Stimulated activated CD8-positive, alpha-beta memory T cell treated with anti-CD3 and anti-CD28 coated beads, Interleukin-15, amount 100 ng/mL, for 24 hours (primary cell): ENCODE data around the gene ADGRB3.

Source experiments
- DNase-seq: peaks from one replicate; pipeline ENCODE4 v3.0.0-alpha.2; 2020; ENCODE audit warnings: low read depth

ADGRB3 gene

DNA sequence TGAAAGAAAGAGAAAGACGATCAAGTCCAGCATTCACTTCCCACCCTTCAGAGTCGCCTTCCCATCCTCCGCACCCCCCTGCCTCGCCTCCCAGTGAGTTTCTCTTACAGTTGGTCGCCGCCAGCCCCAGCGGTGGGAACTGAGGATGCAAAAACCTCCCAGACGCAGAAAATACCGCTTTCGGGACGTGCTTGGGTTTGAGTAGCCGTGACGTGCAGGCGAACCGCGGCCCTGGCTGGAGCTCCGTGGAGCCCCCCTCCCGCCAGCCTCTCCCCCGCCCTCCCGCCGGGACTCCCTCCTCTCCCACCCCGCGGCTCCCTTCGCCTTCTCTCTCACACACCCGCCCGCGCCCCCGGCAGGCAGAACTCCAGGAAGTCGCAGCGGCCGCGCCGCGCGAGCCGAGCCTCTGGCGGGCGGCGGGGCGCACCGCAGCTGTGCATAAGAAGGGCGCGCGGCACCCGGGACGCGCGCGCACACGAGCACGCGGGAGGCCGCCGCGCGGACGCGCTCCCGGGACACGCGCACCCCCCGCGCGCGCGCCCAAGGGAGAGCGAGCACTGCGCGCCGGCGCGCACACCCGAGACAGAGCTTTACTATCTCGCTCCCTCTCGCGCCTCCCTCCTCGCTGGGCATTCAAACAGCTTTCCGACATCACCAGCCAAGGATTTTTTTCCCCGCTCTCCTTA is at the start of gene ADGRB3:
Gene ADGRB3, plus strand, starts transcription at position 557 of the 686 bp plus-strand sequence. CDS start 3,394 bp downstream, outside the sequence.
- no peak for DNase-seq

DNA sequence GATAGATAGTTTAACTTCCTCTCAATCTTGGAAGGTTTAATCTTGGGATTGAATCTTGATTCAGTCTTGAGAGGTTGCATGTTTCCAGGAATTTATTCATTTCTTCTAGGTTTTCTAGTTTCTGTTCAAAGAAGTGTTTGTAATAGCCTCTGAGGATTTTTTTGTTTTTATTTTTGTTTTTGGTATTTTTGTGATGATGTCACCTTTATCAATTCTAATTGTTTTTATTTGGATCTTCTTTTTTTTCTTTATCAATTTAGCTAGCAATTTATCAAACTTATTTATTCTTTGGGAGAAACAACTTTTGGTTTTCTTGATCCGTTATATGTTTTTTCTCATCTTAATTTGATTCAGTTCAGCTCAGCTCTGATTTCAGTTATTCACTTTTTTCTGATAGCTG is 41.5 kb upstream of the ADGRB3 start:
- DNase-seq = no peak

DNA sequence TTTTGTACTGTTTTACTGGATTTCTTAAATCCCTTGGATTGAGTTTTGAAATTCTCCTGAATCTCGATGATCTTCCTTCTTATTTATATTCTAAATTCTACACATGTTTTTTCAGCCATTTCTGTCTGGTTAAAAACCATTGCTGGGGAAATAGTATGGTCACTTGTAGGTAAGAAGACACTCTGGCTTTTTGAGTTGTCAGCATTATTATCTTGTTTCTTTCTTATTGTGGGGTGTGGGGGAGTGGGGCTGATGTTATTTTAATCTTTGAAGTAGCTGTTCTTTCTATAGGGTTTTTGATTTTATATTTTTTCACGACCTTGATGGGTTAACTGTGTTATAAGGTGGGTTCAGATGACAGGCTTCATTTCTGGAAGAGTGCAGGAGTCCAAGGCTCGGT is 37.4 kb upstream of the ADGRB3 start:
- no peak for DNase-seq

DNA sequence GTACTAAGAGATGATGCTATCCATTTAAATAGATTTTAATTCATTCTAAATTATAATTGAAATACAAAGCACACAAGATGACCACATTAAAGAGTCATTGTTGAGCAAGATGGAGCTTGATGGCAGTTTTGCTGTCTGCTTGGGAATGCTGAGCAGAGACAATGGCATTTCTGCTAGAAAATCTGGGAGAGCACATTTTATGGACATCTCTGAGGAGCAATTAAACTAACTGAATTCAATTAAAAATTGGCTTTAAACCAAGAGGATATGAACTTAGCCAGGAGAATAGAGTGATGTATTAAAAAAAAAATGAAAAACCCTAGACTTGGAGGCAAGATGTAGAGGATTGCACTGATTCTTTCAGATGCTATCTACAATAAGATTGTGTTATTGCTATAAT is 19.1 kb upstream of the ADGRB3 start:
- no peak for DNase-seq

DNA sequence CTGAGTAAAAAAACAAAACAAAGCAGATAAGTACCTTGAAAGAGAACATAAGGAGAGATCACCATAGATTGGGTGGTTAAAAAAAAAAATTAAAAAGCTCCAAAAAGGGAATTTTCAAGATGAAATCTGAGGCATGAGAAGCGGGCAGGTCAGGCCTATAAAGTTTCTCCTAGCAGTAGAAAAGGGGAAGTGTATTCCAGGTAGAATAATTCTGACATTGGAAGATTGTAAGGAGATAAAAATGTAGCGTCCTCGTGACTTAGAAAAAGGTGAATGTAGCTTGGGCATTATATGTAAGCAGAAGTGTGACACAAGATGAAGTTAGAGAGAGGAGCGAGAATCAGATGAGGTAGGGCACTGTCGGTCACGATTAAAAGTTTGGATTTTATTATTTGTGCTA is 9.1 kb upstream of the ADGRB3 start:
- DNase-seq = no peak

DNA sequence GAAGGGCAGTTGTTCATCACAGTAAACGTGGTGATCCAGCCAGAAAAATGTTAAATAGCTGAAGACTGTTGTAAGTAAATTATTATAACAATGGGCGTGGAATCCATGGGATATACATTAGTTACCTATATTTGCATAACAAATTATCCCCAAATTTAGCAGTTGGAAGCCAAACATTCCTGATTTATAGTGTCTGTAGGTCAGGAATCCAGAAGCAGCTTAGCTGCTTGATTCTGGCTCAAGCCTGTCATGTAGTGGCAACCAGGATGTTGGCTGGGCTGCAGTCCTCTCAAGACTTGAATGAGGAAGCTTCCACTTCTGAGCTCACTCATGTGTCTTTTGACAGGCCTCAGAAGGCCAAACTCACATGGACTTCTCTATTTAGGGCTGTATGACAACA is 6.9 kb upstream of the ADGRB3 start:
- no peak for DNase-seq

DNA sequence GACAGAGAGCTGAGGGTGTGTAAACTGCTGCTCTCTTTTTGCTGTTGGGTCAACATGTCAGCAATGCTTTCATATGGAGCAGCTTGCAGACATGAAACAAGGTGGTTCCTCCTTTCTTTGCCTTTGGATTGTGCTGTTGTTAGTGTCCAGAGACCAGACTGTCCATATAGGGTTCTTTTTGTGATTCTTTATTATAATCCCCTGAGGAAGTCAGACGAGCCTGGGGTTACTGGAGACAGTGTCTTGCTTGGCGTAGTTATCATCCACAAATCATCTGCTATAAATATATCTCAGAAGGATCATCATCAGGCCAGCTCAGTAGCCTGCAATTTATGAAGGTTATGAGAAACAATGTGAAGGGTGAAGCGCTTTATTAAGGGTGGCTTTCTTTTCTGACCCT is 2.3 kb upstream of the ADGRB3 start:
- no peak for DNase-seq

DNA sequence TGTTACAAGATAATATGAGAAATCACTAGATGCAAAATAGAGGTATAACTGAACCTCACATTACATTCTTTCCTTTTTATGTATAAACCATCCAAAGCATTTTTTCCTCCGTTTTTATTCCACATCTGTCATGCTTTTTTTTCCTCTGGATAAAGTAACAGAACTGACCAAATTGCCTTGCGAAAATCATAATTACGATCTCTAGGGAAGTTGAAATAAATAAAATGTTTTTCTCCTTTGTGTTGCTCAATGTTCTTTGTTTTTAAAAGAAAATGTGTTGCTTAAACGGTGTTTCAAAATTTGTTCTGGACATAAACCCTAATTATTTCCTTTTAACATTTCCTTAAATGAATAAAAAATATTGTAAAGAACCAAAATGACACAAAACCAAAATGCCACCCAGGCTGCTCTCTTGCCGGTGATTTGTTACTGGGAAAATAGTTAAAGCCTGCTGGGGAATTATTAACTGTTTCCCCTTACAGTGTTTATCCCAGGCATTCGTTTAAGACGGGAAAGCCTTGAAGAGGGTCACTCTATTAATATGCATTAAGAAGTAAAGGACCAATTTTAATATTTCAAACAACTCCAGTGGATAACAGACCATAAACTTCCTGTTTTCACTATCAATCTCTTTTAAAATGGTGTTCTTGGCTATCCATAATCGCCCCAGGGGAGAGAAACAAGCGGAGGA is 1.7 kb upstream of the ADGRB3 start:
- no peak for DNase-seq

DNA sequence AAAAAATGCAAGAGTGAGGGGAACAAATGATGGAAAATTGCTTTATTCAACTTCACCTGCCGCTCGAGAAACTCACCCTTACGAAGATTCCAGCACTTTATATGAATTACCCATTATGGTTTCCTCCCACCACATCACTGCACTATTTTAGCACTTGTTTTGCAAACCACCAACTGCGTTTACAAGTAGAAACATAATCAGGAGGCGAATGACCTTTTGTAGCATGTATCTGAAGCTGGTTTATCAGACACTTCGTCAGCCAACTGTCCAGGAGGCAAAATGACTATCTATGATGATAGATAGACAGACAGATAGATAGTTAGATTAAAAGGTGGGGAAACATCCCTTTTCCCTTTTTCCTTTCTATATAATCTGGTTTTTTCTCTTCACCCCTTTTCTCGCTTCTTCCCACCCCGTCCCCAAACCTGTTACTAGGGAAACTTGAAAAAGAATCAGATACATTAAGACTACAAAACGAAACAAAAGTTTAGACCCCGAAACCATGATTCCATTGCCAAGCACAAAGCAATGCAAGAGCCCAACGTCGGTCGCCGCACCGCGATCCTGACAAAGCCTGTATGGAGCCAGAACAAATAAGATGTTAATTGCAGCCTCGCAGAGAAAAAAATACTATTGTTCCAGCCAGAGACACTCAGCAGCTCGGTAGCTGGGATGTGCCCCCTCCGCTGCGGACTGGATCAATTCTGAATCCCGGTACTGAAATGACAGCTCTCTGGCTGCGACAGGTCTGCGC is 933 bp upstream of the ADGRB3 start:
- no peak for DNase-seq

DNA sequence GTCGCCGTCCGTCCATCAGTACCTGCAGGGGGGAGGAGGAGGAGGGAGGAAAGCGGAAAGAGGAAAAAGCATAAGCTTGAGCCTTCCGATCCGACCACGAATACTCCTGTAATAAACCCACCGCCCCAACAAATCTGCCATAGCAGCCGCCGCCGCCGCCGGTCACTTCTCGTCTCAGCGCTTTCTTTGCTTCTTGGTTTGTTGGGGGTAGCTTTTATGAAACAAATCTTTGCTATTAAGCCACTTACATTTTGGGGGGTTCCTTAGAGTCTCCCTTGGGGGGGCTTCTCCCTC is 277 bp downstream of the ADGRB3 start:
- DNase-seq = no peak

DNA sequence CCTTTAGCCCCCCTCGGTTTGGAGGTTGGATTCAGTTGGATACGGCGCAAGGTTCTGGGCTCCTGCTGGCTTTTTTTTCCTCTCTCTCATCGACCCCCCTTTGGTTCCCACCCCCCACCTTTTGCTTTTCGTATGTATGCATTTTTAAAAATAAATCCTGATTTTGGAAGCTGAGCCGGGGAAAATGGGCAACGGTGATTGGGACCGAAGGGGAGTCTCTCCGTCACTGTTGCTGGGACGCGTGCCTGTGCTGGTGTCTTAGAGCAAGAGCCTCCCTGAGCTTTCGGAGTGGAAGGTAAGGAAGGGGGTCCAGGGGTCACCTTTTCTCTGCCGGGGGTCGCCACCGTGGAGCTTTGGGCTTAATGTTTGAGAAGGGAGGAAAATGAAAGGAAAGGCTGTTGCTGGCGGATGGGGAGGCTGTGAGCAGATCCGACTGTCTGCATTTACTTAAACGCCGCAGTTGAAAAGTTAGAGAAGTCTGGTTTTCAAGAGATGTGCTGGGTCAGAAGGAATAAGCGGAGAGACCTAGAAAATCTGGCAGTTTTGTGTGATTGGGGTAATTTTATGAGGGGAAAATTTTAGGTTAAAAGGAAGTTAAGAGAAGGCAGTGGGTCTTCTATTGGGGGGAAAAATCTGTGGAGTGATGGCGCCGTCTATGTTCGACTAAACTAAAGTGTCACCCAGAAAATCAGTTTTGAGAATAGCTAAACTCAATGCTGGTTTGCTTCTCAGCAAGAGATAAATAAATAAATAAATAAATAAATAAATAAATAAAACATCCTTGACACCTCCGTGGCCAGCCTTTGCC is 828 bp downstream of the ADGRB3 start:
- DNase-seq = no peak

DNA sequence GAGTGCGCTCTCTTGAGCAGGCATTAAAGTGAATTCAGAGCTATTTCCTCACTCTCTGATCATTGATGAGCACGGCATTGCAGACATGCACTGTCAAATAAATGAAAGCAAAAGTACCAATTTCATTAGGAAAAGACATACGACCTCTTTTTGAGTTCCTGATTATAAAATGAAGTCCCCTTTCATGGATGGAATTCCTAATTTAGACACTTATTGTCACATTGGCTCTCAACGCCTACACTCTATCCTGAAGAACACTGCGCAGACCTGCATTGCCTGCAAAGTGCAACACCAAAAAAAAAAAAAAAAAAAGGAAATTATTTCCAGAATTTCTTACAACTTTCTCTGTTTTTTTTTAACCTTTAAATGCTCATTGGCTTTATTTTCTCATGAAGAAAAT is 1.6 kb downstream of the ADGRB3 start:
- no peak for DNase-seq

DNA sequence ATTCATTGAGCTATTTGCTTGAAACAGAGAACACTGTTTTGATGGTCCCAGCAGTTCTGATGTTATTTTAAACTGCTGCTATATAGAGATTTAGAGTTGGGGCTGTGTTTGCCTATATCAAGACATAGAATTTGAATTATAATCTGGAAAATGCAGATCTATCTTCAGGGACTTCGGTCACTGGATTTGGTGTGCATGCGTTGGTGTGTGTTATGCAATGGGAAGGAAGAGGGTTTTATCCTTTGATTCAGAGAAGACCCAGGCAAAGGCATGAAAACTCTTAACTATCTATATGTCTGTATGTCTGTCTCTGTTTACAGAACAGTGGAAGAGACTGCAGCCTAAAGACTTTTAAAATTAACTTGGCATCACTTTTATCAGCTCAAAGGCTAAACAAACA is 2.0 kb downstream of the ADGRB3 start:
- DNase-seq = no peak

DNA sequence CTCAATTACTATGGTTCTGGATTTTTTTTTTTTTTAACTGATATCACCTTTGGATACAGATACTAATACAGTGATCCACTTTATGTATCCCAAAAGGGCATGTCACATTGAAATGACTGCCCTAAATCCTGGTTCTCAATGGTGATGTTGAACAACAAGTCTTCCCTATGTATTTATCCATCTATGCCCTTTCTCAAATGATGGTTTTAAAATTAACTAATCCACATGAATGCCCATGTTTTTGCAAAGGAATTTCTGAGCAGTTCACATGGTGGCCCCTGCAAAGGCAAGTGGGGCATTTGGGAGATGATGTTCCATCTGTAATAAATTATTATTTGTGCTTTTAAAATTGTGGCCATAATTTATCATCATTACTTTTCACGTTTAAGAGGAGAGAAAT is 2.7 kb downstream of the ADGRB3 start:
- DNase-seq = no peak

DNA sequence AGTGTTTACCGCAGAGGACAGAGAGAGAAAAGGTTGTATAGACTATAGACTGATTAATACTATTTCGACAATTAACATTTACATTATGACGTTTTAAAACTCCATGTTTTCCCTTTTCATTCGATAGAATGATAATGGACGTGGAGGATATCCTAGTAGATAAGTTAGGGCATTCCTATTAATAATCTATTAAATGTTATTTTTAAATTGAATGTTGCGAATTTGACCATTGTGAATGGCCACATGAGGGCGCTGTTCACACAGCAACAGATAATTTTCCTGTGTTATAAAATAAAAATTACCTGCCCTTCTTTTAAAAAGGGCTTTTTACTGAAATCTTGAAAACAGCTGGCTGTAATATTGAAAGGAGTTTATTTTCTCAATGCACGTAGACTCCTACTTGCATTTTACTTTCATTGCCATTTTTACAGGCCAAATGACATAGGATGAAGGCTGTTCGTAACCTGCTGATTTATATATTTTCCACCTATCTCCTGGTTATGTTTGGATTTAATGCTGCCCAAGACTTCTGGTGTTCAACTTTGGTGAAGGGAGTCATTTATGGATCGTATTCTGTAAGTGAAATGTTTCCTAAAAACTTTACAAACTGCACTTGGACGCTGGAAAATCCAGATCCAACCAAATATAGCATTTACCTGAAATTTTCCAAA is 3.3 kb downstream of the ADGRB3 start:
- DNase-seq = no peak

DNA sequence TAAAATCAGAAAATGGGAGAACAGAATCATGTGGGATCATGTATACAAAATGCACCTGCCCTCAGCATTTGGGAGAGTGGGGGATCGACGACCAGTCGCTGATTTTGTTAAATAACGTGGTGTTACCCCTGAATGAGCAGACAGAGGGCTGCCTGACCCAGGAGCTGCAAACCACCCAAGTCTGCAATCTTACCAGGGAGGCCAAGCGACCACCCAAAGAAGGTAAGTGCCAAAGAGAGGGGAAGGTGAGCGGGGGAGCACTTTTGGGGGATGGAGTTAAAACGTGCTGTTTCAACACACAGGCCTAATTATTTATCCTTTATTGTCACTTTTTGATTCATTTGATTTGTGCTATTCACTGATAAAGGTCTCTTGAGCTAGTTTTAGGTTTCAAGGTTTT is 4.1 kb downstream of the ADGRB3 start:
- DNase-seq = no peak

DNA sequence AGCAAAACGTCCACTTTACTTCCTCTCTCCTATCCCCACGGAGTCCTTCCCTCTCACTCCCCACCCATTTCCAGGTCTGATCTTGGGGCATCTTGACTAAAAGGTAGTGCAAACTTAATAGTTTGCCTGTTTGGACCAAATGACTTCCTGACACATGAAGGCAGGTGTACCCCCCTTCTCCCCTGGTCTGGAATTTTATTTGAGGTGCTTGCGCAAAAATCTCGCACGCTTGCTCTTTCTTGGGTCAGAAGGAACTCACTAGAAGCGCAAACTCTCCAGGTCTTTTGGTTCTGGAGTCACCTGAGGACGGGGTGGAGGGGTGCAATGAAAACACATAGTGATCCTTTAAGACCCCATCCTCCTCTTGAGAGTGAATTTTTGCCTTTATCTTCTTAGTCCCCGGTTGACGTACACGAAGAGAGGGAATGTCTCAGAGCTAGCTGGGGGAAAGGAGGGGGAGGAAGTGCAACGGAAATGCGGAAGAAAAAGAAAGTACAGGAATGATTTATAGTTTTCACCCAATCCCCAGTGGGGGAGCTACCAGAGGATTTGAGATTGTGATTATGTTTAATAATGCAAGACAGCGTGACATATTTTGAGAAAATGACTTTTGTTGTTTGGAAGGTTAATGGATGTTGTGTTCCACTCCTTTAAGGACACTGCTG is 4.9 kb downstream of the ADGRB3 start:
- no peak for DNase-seq

DNA sequence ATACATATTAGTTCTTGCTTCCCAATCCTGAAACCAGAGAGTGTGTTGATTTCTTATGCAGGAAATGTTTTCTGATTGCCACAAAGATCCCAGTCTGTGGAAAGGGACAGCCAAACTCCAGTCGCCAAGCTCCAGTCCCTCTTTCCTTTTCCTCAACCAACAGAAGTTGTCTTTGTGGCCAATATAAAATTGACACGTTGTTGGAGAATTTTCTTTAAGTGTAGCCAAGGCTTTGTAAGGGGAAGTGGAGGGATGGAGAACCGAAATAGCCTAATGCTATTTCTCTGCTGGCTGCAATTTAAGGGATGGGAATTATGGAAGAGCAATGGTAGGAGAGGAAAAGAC is 5.4 kb downstream of the ADGRB3 start:
- DNase-seq = no peak

DNA sequence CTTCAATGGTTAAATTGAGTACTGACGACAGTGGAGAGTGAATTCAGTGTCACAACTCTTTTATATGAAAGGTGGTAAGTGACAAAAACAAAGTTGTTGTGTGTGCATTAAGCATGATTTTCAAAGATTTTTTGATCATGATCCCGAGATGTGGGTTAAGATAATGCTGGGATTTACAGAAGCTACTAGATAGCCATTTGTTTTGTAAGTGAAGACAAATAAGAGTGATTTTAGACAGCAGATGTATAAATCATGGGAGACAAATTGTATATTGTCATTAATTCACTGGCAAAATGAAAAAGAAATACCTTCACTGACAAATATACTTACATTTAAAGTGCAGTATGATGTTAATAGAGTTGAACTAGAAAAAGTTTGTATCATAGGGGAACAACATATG is 6.1 kb downstream of the ADGRB3 start:
- DNase-seq = no peak

DNA sequence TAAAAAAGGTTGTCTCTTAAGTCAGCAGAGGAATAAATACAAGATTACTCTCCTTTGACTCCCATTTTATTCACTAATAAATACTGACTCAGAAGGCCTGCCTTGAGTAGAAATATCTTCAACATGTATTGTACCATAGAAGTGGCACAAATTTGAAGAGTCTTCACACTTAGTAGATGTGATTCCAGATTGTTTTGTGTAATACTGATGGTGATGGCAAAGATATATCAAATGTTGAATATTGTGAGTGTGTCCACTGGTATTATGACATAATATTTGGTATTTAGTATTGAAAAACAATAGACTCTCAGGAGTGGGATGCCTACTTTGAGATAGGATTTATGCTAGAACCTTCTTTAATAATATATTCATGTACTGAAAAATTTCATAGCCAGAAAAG is 7.0 kb downstream of the ADGRB3 start:
- no peak for DNase-seq

DNA sequence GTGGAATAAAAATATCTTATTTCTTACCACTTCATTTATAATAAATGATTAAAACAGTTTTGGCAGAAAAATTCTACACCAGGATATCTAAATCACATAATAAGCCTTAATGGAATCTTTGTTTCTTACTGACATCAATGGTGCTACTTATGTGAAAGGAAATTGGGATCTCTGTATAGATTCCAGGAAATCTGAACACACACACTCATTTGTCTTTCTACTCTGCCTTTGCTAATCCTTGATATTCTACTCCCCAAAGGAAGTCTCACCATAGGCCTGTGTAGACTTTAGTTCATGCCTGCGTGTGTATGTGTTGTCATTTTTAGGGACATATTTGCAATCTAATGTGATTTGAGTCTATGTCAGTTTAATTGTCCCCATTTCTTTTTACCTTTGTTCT is 7.9 kb downstream of the ADGRB3 start:
- DNase-seq = no peak

DNA sequence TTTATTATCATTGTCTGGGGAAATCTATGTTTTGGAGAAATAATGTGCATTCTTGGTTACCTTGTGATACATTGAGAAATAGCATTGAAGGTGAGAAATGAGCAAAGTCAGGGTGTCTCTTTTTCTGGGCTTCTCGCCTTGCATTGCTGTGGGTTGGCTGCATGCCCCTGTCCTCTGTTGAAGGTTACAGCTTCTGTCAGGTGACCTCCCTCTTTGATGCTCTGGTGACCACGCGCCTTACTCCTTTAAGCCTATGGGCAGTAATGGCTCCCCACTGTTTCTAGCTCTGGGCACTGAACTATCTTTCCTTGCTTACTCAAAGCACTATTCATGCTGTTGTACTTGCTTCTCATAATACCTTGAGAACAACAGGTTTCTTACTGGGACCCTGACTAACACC is 14.6 kb downstream of the ADGRB3 start:
- no peak for DNase-seq
